GM13976 (cell line): ENCODE data around the gene CEP126.

Experiments
- DNase-seq: peaks from one replicate; pipeline ENCODE4 v3.0.0; 2012; ENCODE audit warnings: low spot score
- in situ Hi-C: fragments of 300-500 bp; cut with MboI; formaldehyde crosslinking; loops from one replicate; pipeline ENCODE4 v1.12.0; 2022; ENCODE audit warnings: low sequenced_read_pairs, mixed read lengths, inconsistent platforms; ENCODE audit not compliant: unreplicated experiment
- TF ChIP-seq, protein P1 (sequence below): IDR thresholded peaks from 2 replicates; pipeline ENCODE4 v1.5.1; 2012; ENCODE audit warnings: borderline replicate concordance, mild to moderate bottlenecking; ENCODE audit not compliant: insufficient read depth; ENCODE audit errors: extremely low read depth, missing control alignments, control extremely low read depth

Gene CEP126, protein sequence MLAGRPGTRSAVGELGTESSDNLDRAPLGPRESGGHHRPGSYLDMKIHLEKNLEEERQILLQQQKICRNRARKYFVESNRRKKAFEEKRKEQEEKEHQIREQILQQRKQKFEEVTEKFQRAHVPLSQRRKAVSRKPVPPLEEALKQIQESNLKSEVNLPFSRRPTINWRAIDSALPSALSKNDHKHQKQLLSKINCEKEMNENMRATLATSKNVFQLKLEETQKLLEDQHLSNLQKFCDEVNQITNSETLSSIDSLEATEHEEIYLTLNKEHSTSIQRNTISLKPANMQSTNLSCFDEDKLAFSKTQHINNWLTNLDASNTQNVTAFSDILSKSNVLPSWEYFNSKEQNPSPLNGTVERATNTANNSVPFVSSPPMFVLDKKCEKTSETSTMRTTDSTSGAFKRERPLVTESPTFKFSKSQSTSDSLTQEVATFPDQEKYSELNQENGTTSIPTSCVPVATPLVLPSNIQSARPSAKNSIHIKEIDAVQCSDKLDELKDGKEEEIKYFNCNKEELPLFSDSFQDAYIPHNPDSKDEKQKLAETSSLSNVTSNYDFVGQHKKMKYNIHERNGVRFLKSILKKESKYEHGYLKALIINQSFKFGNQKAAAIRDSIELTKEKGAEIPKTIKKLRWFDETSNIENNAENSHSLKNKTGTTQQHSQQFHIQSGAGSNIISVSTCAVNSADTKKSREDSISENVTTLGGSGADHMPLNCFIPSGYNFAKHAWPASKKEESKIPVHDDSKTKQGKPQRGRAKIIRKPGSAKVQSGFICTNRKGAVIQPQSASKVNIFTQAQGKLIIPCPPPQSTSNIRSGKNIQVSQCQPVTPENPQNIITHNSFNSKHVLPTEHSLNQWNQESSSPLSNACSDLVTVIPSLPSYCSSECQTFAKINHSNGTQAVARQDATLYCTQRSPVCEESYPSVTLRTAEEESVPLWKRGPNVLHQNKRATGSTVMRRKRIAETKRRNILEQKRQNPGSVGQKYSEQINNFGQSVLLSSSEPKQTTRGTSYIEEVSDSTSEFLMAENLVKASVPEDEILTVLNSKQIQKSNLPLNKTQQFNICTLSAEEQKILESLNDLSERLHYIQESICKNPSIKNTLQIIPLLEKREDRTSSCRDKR

DNA sequence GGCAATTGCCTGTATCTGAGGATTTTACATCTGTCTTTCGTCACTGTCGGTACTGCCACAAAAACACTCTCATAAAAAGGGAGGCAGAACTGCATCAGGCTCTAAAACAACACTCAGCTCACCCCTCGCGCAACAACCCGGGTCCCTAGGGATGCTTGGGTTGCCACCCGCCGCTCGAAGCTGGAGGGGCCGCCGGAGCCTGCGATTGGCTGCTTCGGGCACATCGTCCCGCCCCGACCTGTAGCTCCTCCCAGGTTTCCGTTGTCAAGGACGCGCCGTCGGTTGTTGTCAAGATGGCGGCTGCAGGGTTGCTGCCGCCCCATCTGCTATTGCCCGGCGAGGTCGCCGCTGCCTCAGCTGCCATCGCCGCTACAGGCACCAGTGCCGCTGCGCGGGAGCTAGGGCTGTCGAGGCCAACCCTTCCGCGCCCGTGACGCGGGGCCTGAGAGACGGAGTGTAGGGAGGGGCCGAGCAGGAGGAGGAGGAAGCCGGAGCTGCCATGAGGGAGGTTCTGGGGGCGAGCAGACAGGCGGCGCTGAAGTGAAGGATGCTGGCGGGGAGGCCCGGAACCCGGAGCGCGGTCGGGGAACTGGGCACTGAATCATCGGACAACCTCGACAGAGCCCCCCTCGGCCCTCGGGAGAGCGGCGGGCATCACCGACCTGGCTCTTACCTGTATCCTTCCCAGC is at the start of gene CEP126:
Gene CEP126, plus strand, starts transcription at position 273 of the 689 bp plus-strand sequence. Its CDS starts 275 bp downstream, at position 548.
- in situ Hi-C loops = no loop called here
- peak; percentile 93 for DNase-seq
- TF ChIP-seq, protein P1, sequence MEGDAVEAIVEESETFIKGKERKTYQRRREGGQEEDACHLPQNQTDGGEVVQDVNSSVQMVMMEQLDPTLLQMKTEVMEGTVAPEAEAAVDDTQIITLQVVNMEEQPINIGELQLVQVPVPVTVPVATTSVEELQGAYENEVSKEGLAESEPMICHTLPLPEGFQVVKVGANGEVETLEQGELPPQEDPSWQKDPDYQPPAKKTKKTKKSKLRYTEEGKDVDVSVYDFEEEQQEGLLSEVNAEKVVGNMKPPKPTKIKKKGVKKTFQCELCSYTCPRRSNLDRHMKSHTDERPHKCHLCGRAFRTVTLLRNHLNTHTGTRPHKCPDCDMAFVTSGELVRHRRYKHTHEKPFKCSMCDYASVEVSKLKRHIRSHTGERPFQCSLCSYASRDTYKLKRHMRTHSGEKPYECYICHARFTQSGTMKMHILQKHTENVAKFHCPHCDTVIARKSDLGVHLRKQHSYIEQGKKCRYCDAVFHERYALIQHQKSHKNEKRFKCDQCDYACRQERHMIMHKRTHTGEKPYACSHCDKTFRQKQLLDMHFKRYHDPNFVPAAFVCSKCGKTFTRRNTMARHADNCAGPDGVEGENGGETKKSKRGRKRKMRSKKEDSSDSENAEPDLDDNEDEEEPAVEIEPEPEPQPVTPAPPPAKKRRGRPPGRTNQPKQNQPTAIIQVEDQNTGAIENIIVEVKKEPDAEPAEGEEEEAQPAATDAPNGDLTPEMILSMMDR = no peak

DNA sequence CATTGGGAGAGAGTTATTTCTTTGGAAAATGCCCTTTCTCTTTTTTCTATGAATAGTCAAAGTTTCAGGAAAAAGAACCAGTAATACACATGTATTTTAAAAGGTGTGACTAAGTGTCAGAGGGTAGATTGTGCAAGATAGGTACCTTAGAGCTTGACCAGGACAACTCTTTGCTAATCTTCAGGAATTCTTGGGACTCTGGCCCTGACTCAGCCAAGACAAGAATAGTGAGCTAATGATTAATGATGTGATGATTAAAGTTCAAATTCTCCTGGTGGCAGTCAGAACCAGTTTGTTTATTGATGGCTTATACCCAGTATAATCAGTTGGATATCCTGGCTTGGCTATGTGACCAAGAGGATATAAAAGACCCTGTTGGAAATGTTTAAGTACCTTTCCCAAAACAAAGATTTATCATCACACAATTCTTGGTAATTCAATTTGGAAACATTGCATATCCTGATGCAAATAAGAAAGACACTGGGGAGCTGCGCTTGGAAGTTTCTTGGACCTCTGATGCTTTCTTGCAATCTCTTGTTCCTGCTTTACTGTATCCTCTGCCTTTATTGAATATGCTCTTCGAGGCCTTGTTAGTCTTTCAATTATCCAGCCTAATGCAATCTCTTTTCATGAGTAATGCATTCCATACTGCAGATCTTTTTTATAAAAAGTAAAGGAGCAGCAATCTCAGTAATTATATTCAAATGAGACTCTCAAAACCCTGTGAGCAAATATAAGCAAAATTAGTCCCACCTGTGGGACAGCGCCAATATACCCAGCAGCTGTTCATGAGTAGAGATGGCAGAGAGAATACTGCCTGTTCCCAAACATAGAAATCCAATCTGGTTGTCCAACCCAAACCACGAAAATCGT is 48.0 kb upstream of the CEP126 start:
- no peak for DNase-seq
- in situ Hi-C loops = no loop called here
- TF ChIP-seq, protein P1 = no peak

DNA sequence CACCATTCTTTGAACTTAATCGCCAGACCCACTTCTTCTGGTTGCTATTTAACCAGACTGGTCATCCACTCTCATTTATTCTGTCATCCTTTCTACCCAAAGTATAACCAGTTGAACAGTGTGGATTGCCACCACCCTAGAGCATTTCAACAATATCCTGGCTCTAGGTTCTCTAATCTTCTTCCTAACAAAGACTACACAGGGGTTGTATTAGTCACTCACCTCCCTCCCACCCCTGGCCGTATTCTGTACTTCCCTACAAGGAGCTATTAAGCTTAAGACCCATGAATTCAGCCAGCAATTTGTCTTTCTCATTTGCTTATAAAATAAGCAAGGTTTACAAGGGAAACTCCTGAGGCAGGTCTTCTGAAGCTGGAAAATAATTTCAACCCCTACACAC is 46.9 kb upstream of the CEP126 start:
- TF ChIP-seq, protein P1 = no peak
- in situ Hi-C loops = no loop called here
- no peak for DNase-seq

DNA sequence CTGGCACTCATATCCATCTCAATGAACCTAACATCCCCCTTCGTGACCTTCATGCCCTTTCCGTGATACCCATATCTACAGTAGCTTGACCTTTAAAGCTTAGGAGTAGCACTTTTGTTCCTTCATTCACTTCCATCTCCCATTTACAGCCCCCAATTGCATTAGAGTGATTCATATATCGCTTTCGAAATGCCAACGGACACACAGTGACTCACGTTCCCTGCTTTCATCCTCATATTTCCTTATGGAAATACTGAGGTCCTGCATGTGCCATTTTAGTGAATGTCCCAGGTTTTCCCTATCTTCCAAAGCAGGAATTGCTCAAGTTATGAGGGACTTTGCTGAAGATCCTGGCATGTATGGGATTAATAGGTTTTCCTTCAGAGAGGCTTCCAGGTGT is 44.3 kb upstream of the CEP126 start:
- in situ Hi-C loops = no loop called here
- DNase-seq = no peak
- TF ChIP-seq, protein P1 = no peak

DNA sequence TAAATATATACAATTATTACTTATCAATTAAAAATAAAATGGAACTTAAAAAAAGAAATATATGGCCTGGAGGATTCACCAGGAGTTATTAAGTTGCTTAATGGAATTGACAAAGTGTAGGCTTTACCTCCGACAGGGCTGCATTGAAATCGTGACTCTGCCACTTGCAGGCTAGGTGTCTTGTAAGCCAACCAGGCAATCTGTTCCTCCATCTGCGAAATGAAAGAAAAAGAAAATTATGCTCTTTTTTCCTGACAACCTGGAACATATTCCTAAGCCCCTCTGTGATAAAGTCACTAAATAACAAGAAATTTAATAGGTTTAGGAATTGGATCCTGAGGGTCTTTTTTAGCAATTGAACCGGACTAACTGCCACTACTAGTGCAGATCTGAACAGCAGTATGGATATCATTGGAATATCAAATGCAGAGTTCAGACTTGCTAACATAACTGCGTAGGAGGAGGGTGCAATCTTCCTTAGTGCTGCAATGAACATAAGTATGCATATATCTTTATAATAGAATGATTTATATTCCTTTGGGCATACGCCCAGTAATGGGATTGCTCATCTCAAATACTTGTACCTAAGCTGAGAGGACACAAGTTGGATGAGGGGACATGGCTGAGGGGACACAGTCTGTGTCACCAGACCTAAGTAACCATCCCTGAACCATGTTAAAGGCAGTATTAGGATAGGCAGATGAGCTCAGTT is 42.5 kb upstream of the CEP126 start:
- in situ Hi-C loops = no loop called here
- DNase-seq = no peak
- TF ChIP-seq, protein P1 = no peak
